ENCODE measurements around the gene SLC6A20. TPM values are rescaled to one million over a fixed set of nuclear protein-coding genes. Genes with fewer than 3 reads are reported as not detected.

SLC6A20 gene
- total RNA-seq, 1 donor from 2014 or later: 22.7 TPM

GRCh38 chr3:45800611-45801010, 4.3 kb upstream of the SLC6A20 start:
- intact Hi-C loops (cut with DNase I): no loop called here
- no peak for ATAC-seq

GRCh38 chr3:45799586-45799985, 3.2 kb upstream of the SLC6A20 start:
- no peaks in the 10 kb centered on the region for H3K36me3 ChIP-seq
- intact Hi-C loops (cut with DNase I): no loop called here
- DNase-seq: no peak
- peaks cover 9% of the 10 kb centered on the region for H3K4me1 ChIP-seq
- H3K9me3 ChIP-seq: no peaks in the 10 kb centered on the region
- no peak for ATAC-seq
- no peak overlapping the region for H3K4me3 ChIP-seq
- TF ChIP-seq, protein P1, sequence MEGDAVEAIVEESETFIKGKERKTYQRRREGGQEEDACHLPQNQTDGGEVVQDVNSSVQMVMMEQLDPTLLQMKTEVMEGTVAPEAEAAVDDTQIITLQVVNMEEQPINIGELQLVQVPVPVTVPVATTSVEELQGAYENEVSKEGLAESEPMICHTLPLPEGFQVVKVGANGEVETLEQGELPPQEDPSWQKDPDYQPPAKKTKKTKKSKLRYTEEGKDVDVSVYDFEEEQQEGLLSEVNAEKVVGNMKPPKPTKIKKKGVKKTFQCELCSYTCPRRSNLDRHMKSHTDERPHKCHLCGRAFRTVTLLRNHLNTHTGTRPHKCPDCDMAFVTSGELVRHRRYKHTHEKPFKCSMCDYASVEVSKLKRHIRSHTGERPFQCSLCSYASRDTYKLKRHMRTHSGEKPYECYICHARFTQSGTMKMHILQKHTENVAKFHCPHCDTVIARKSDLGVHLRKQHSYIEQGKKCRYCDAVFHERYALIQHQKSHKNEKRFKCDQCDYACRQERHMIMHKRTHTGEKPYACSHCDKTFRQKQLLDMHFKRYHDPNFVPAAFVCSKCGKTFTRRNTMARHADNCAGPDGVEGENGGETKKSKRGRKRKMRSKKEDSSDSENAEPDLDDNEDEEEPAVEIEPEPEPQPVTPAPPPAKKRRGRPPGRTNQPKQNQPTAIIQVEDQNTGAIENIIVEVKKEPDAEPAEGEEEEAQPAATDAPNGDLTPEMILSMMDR (IDR thresholded peaks at IDR 0.05): no peak
- H3K27me3 ChIP-seq: peaks cover 54% of the 10 kb centered on the region
- no peak overlapping the region for H3K27ac ChIP-seq

More at GRCh38 chr3:45800611-45801010, 4.3 kb upstream of the SLC6A20 start:
- H3K36me3 ChIP-seq: no peaks in the 10 kb centered on the region
- H3K4me1 ChIP-seq: peaks cover 6% of the 10 kb centered on the region
- TF ChIP-seq, protein P1 (IDR thresholded peaks at IDR 0.05): no peak
- peaks cover 44% of the 10 kb centered on the region for H3K27me3 ChIP-seq
- no peaks in the 10 kb centered on the region for H3K9me3 ChIP-seq
- no peak overlapping the region for H3K27ac ChIP-seq
- H3K4me3 ChIP-seq: no peak overlapping the region
- DNase-seq: no peak

DNA sequence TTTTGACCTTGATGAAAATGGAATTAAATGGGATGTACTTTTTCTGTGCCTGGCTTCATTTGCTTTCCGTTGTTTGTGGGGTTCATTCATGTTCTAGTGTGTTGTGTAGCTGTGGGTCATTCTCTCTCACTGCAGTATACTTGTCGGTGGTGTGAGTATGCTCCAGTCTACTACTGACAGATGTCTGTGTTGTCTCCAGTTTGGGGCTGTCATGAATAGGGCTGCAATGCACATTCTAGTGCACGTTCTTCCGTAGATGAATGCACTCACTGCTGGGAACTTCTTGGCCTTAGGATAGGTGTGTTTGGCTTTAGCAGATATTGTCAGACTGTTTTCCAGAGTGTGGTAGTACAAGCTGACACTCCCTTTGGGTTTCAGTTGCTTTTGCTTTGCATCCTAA, 1.7 kb upstream of the SLC6A20 start:
- no peak overlapping the region for H3K4me3 ChIP-seq
- H3K27ac ChIP-seq: no peak overlapping the region
- ATAC-seq (no peak), DNase-seq (no peak)
- H3K4me1 ChIP-seq: peaks cover 9% of the 10 kb centered on the region
- no peaks in the 10 kb centered on the region for H3K36me3 ChIP-seq
- intact Hi-C loops (cut with DNase I): no loop called here
- peaks cover 58% of the 10 kb centered on the region for H3K27me3 ChIP-seq
- H3K9me3 ChIP-seq: no peaks in the 10 kb centered on the region
- TF ChIP-seq, protein P1 (IDR thresholded peaks at IDR 0.05): no peak

DNA sequence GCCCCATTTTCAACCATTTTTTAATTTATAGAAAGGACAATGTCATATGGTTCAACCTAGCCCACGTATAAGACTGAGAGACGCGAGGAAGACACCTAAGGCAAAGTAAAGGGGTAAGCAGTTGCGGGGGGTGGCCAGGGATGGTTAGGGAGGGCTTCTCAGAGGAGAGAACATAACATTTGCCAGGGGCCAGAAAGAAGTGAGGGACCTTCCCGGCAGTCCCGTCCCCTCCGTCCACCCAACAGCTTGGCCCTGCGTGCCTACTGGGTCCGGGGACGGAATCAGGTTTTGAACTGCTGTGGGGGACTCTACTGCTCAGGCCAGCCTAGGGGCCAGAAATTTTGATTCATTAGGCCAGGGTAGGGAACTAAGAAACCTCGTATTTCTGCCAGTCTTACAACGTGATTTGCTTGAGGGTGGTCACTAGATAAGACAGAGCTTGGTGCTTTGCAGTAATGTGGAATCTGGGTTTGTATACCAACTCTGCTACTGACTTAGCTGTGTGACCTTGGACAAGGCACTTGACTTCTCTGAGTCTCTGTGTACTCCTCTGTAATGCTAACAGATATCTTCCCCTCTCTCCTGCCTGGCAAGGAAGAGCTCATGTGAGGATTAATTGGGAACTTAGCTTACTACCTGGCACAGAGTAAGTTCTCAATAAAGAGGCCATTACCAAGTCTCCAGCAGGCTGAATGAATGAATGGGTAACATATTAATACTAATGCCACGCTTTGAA, 734 bp upstream of the SLC6A20 start:
- H3K4me1 ChIP-seq: peaks cover 9% of the 10 kb centered on the region
- peak overlapping the region; percentile 51 for H3K4me3 ChIP-seq
- peaks cover 58% of the 10 kb centered on the region for H3K27me3 ChIP-seq
- DNase-seq (no peak), ATAC-seq (no peak)
- H3K9me3 ChIP-seq: no peaks in the 10 kb centered on the region
- H3K36me3 ChIP-seq: no peaks in the 10 kb centered on the region
- H3K27ac ChIP-seq: no peak overlapping the region
- TF ChIP-seq, protein P1 (IDR thresholded peaks at IDR 0.05): no peak
- intact Hi-C loops (cut with DNase I): no loop called here

DNA sequence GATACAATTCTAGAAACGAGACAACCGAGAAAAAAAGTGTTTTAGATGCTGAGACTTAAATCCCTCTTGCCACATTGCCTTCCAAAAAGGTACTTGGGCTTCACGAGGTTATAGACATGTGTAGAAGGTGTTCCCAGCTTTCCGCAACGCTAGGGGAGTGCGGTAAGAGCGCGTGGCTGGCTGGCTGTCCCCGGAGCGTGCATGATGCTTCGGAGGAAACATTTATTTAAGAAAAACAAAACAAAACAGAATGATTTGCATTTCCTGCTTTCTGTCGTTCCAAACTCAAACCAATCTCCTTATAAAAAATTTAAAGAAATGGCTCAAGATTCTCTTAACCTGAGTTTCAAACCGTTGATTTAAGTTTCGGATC, 841 bp downstream of the SLC6A20 start:
- Histone ChIP-seq H3K4me3 (peak overlapping the region; percentile 51), H3K9me3 (no peaks in the 10 kb centered on the region), H3K4me1 (peaks cover 9% of the 10 kb centered on the region), H3K27me3 (peaks cover 58% of the 10 kb centered on the region), H3K36me3 (no peaks in the 10 kb centered on the region), H3K27ac (no peak overlapping the region)
- TF ChIP-seq, protein P1 (IDR thresholded peaks at IDR 0.05): no peak
- no peak for DNase-seq
- ATAC-seq: no peak
- intact Hi-C loops (cut with DNase I): no loop called here

All from upper lobe of right lung (tissue), 1 donor.